ENCODE data around the gene KAZN. TPM values are rescaled to one million over a fixed set of nuclear protein-coding genes. Genes with fewer than 3 reads are reported as not detected.

KAZN gene
- total RNA-seq, 1 donor from 2014 or later = 3.7 TPM

DNA sequence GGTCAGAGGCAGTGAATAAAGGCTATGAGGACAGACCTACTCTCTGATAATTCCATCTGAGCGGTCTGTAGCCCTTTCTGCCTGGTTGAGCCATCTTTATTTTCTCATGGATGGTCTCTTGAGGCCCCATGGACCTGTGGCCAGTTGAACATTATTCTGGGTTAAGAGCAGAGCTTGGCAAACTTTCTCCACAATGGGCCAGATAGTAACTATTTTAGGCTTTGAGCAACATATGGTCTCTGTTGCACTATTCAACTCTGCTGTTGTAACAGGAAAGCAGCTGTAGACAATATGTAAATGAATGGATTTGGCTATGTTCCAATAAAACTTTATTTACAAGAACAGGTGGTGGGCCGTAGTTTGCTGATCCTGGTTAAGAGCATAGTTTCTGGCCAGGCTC lies 62.7 kb downstream of the KAZN start:
- Histone ChIP-seq H3K36me3 (ENCODE audit: control insufficient read depth in 3 of 3, insufficient read depth in 3 of 3, low read length in 3 of 3) (no peaks in the 10 kb centered on the region), H3K4me3 (ENCODE audit: low read length in 3 of 3) (no peak overlapping the region), H3K4me1 (ENCODE audit: control insufficient read depth in 3 of 3, insufficient read depth in 3 of 3, low read length in 3 of 3) (no peaks in the 10 kb centered on the region), H3K27ac (ENCODE audit: low read depth, low read length) (no peak overlapping the region), H3K27me3 (ENCODE audit: control insufficient read depth in 3 of 3, insufficient read depth in 3 of 3, low read length in 3 of 3) (peaks cover 0 to 10% (median 5%) of the 10 kb centered on the region in 3 donors), H3K9me3 (ENCODE audit: control insufficient read depth in 3 of 3, low read length in 3 of 3) (no peaks in the 10 kb centered on the region), H3K9ac (ENCODE audit: low read depth in 1 of 3, low read length in 3 of 3) (no peak overlapping the region)

DNA sequence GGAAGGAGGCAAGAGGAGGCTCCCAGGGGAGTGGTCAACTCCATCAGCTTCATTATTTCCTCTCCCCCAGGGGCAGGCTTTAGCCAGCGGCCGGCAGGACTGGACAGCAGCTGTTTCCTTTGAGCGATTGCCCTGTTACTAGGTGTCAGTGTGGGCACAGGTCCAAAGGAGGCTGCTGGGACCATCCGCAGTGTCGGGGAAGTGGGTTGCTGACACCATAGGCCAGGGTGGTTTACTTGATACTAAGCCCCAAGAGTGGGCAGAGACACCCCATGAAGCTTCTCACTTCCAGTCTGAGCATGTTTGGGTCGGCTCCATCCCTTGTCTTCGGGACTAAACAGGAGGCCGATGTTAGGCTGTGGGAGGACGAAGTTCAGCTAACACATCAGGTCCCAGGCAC lies 63.6 kb downstream of the KAZN start:
- Histone ChIP-seq H3K36me3 (ENCODE audit: control insufficient read depth in 3 of 3, insufficient read depth in 3 of 3, low read length in 3 of 3) (no peaks in the 10 kb centered on the region), H3K9ac (ENCODE audit: low read depth in 1 of 3, low read length in 3 of 3) (no peak overlapping the region), H3K27me3 (ENCODE audit: control insufficient read depth in 3 of 3, insufficient read depth in 3 of 3, low read length in 3 of 3) (peaks cover 0 to 10% (median 5%) of the 10 kb centered on the region in 3 donors), H3K9me3 (ENCODE audit: control insufficient read depth in 3 of 3, low read length in 3 of 3) (peaks cover 0 to 5% (median 0%) of the 10 kb centered on the region in 3 donors), H3K27ac (ENCODE audit: low read depth, low read length) (no peak overlapping the region), H3K4me3 (ENCODE audit: low read length in 3 of 3) (no peak overlapping the region), H3K4me1 (ENCODE audit: control insufficient read depth in 3 of 3, insufficient read depth in 3 of 3, low read length in 3 of 3) (no peaks in the 10 kb centered on the region)

DNA sequence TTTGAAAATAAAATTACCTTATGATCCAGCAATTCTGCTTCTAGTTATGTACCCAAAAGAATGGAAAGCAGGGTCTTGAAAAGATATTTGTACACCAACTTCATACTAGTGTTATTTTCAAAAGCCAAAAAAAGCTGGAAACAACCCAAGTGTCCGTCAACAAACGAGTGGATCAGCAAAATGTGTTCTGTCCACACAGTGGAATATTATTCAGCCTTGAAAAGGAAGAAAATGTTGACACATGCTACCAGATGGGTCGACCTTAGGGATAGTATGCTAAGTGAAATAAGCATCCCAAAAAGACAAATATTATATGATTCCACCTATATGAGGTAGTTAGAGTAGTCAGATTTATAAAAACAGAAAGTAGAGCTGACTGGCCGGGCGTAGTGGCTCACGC lies 65.3 kb downstream of the KAZN start:
- H3K4me3 ChIP-seq (ENCODE audit: low read length in 3 of 3) = no peak overlapping the region
- H3K27me3 ChIP-seq (ENCODE audit: control insufficient read depth in 3 of 3, insufficient read depth in 3 of 3, low read length in 3 of 3) = peaks cover 0 to 10% (median 5%) of the 10 kb centered on the region in 3 donors
- H3K4me1 ChIP-seq (ENCODE audit: control insufficient read depth in 3 of 3, insufficient read depth in 3 of 3, low read length in 3 of 3) = no peaks in the 10 kb centered on the region

DNA sequence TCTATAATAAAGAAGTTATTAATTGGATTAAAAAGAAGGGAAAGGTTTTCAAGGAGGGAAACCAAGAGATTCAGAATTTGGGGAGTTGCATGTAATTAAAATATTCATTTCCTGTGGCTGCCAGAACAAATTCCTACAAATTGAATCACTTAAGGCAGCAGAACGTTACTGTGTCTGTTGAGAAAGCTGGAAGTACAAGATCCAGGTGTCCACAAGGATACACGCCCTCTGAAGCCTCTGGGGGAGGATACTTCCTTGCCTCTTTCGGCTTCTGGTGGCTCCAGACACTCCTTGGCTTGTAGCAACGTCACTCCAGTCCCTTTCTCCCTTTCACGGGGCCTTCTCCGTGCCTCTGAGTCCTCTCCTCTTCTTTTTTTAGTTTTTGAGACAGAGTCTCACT lies 67.9 kb downstream of the KAZN start:
- Histone ChIP-seq H3K4me3 (ENCODE audit: low read length in 3 of 3) (no peak overlapping the region), H3K36me3 (ENCODE audit: control insufficient read depth in 3 of 3, insufficient read depth in 3 of 3, low read length in 3 of 3) (no peaks in the 10 kb centered on the region), H3K4me1 (ENCODE audit: control insufficient read depth in 3 of 3, insufficient read depth in 3 of 3, low read length in 3 of 3) (no peaks in the 10 kb centered on the region), H3K9me3 (ENCODE audit: control insufficient read depth in 3 of 3, low read length in 3 of 3) (peaks cover 0 to 5% (median 0%) of the 10 kb centered on the region in 3 donors), H3K9ac (ENCODE audit: low read depth in 1 of 3, low read length in 3 of 3) (no peak overlapping the region), H3K27ac (ENCODE audit: low read depth, low read length) (no peak overlapping the region), H3K27me3 (ENCODE audit: control insufficient read depth in 3 of 3, insufficient read depth in 3 of 3, low read length in 3 of 3) (peaks cover 0 to 10% (median 5%) of the 10 kb centered on the region in 3 donors)

More for the DNA sequence above, 65.3 kb downstream of the KAZN start:
- Histone ChIP-seq H3K9ac (ENCODE audit: low read depth in 1 of 3, low read length in 3 of 3) (no peak overlapping the region), H3K27ac (ENCODE audit: low read depth, low read length) (no peak overlapping the region), H3K36me3 (ENCODE audit: control insufficient read depth in 3 of 3, insufficient read depth in 3 of 3, low read length in 3 of 3) (no peaks in the 10 kb centered on the region), H3K9me3 (ENCODE audit: control insufficient read depth in 3 of 3, low read length in 3 of 3) (peaks cover 0 to 5% (median 0%) of the 10 kb centered on the region in 3 donors)

DNA sequence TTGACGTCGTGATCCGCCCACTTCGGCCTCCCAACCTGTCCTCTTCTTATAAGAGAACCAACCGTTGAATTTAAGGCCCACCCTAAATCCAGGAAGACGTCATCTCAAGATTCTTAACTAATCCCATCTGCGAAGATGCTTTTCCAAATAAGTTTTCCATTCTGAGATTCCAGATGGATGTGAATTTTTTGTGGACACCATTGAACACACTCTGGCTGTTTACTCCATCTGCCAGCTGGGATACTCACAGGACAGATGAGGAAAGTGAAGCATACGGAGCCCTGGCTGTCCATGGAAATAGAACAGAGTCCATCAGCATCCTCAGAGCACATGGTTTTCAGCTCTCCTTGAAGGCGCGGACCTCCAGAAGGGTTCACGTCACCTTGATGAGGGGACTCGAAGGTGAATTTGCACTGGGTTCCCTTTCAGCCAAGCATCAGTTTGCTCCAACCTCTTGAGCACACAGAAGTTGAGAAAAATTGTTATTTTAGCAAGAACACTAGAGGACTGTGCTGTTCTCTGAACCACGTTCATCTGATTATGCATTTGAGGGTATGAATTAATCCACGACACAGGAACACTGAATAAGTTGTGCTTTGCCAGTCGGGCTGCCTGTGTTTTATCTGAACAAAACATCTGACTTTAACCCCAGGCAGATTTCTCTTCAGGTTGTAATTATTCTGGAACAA lies 68.6 kb downstream of the KAZN start:
- Histone ChIP-seq H3K4me3 (ENCODE audit: low read length in 3 of 3) (no peak overlapping the region), H3K9me3 (ENCODE audit: control insufficient read depth in 3 of 3, low read length in 3 of 3) (peaks cover 0 to 5% (median 0%) of the 10 kb centered on the region in 3 donors), H3K4me1 (ENCODE audit: control insufficient read depth in 3 of 3, insufficient read depth in 3 of 3, low read length in 3 of 3) (no peaks in the 10 kb centered on the region), H3K27ac (ENCODE audit: low read depth, low read length) (no peak overlapping the region), H3K27me3 (ENCODE audit: control insufficient read depth in 3 of 3, insufficient read depth in 3 of 3, low read length in 3 of 3) (peaks cover 0 to 7% (median 3%) of the 10 kb centered on the region in 3 donors), H3K9ac (ENCODE audit: low read depth in 1 of 3, low read length in 3 of 3) (no peak overlapping the region), H3K36me3 (ENCODE audit: control insufficient read depth in 3 of 3, insufficient read depth in 3 of 3, low read length in 3 of 3) (no peaks in the 10 kb centered on the region)

- H3K27ac ChIP-seq (ENCODE audit: low read depth, low read length) = no peak overlapping the region
- H3K4me3 ChIP-seq (ENCODE audit: low read length in 3 of 3) = no peak overlapping the region
- H3K9me3 ChIP-seq (ENCODE audit: control insufficient read depth in 3 of 3, low read length in 3 of 3) = peaks cover 0 to 5% (median 0%) of the 10 kb centered on the region in 3 donors
- H3K4me1 ChIP-seq (ENCODE audit: control insufficient read depth in 3 of 3, insufficient read depth in 3 of 3, low read length in 3 of 3) = no peaks in the 10 kb centered on the region
- peaks cover 0 to 3% (median 0%) of the 10 kb centered on the region in 3 donors for H3K27me3 ChIP-seq (ENCODE audit: control insufficient read depth in 3 of 3, insufficient read depth in 3 of 3, low read length in 3 of 3)
- H3K36me3 ChIP-seq (ENCODE audit: control insufficient read depth in 3 of 3, insufficient read depth in 3 of 3, low read length in 3 of 3) = no peaks in the 10 kb centered on the region
- no peak overlapping the region for H3K9ac ChIP-seq (ENCODE audit: low read depth in 1 of 3, low read length in 3 of 3)
Observed at GRCh38 chr1:14667651-14667984, 69.1 kb downstream of the KAZN start.

DNA sequence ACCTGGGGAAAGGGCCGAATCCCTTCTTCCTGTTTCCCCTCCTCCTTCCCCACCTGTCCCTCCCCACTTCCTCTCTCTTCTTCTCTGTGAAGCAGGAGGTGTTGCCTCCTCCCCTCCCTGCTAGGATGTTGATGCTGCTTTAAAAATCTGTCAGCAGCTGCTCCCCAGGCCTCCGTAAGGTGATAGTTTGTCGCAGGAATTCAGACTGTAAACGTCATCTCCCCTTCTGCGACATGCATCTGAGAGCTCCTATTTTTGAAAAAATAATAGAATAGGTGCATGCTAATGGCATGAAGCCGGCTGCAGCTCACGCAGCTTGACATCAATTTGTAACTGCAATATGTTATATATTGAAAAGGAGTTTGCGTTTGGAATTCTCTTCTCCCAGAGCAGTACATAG lies 70.1 kb downstream of the KAZN start:
- H3K36me3 ChIP-seq (ENCODE audit: control insufficient read depth in 3 of 3, insufficient read depth in 3 of 3, low read length in 3 of 3) = no peaks in the 10 kb centered on the region
- H3K27me3 ChIP-seq (ENCODE audit: control insufficient read depth in 3 of 3, insufficient read depth in 3 of 3, low read length in 3 of 3) = no peaks in the 10 kb centered on the region
- peaks cover 0 to 5% (median 0%) of the 10 kb centered on the region in 3 donors for H3K9me3 ChIP-seq (ENCODE audit: control insufficient read depth in 3 of 3, low read length in 3 of 3)
- H3K9ac ChIP-seq (ENCODE audit: low read depth in 1 of 3, low read length in 3 of 3) = no peak overlapping the region
- H3K4me1 ChIP-seq (ENCODE audit: control insufficient read depth in 3 of 3, insufficient read depth in 3 of 3, low read length in 3 of 3) = no peaks in the 10 kb centered on the region
- no peak overlapping the region for H3K27ac ChIP-seq (ENCODE audit: low read depth, low read length)
- no peak overlapping the region for H3K4me3 ChIP-seq (ENCODE audit: low read length in 3 of 3)

DNA sequence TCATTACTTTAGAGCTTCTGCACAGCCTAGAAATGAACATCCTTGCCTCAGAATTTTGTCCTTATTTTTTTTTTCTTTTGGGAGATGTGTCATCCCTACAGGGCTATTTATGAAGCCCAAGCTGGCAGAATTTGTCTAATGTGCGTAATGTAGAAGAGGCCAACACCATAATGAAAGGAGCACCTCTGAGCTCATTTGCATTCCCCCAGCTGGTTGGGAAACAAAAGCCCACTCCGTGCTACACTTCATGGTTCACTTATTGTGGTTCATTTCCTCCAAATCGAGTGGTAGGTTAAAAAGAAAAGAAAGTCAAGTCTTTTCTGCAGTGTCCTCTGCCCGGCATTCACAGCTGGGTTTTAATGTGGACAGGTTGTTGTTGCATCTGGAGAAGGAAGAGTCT lies 73.5 kb downstream of the KAZN start:
- Histone ChIP-seq H3K4me1 (ENCODE audit: control insufficient read depth in 3 of 3, insufficient read depth in 3 of 3, low read length in 3 of 3) (no peaks in the 10 kb centered on the region), H3K9ac (ENCODE audit: low read depth in 1 of 3, low read length in 3 of 3) (no peak overlapping the region), H3K4me3 (ENCODE audit: low read length in 3 of 3) (no peak overlapping the region), H3K27ac (ENCODE audit: low read depth, low read length) (no peak overlapping the region), H3K36me3 (ENCODE audit: control insufficient read depth in 3 of 3, insufficient read depth in 3 of 3, low read length in 3 of 3) (no peaks in the 10 kb centered on the region), H3K27me3 (ENCODE audit: control insufficient read depth in 3 of 3, insufficient read depth in 3 of 3, low read length in 3 of 3) (no peaks in the 10 kb centered on the region), H3K9me3 (ENCODE audit: control insufficient read depth in 3 of 3, low read length in 3 of 3) (peaks cover 0 to 2% (median 0%) of the 10 kb centered on the region in 3 donors)

- Histone ChIP-seq H3K9ac (ENCODE audit: low read depth in 1 of 3, low read length in 3 of 3) (no peak overlapping the region), H3K27ac (ENCODE audit: low read depth, low read length) (no peak overlapping the region), H3K27me3 (ENCODE audit: control insufficient read depth in 3 of 3, insufficient read depth in 3 of 3, low read length in 3 of 3) (peaks cover 0 to 4% (median 0%) of the 10 kb centered on the region in 3 donors), H3K9me3 (ENCODE audit: control insufficient read depth in 3 of 3, low read length in 3 of 3) (no peaks in the 10 kb centered on the region), H3K4me1 (ENCODE audit: control insufficient read depth in 3 of 3, insufficient read depth in 3 of 3, low read length in 3 of 3) (no peaks in the 10 kb centered on the region), H3K4me3 (ENCODE audit: low read length in 3 of 3) (no peak overlapping the region), H3K36me3 (ENCODE audit: control insufficient read depth in 3 of 3, insufficient read depth in 3 of 3, low read length in 3 of 3) (no peaks in the 10 kb centered on the region)
Observed at GRCh38 chr1:14674030-14674429, 75.5 kb downstream of the KAZN start.

DNA sequence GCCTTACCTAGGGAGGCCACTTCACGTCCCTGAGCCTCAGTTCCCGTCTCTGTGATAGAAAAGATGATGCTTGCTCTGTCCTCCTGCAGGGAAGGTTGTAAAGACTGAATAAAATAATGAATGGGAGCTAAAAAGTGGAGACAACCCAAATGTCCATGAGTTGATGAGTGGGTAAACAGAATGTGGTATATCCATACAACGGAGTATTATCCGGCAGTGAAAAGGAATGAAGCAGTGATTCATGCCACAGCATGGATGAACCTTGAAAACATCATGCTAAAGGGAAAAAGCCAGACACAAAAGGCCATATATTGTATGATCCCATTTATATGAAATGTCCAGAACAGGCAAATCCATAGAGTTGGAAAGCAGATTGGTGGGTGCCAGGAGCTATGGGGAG lies 77.9 kb downstream of the KAZN start:
- no peaks in the 10 kb centered on the region for H3K9me3 ChIP-seq (ENCODE audit: control insufficient read depth in 3 of 3, low read length in 3 of 3)
- no peaks in the 10 kb centered on the region for H3K36me3 ChIP-seq (ENCODE audit: control insufficient read depth in 3 of 3, insufficient read depth in 3 of 3, low read length in 3 of 3)
- H3K9ac ChIP-seq (ENCODE audit: low read depth in 1 of 3, low read length in 3 of 3) = no peak overlapping the region
- peaks cover 0 to 4% (median 0%) of the 10 kb centered on the region in 3 donors for H3K27me3 ChIP-seq (ENCODE audit: control insufficient read depth in 3 of 3, insufficient read depth in 3 of 3, low read length in 3 of 3)
- no peak overlapping the region for H3K27ac ChIP-seq (ENCODE audit: low read depth, low read length)
- H3K4me3 ChIP-seq (ENCODE audit: low read length in 3 of 3) = no peak overlapping the region
- no peaks in the 10 kb centered on the region for H3K4me1 ChIP-seq (ENCODE audit: control insufficient read depth in 3 of 3, insufficient read depth in 3 of 3, low read length in 3 of 3)
